Measurements from ENCODE around the gene LMOD3. TPM values are rescaled to one million over a fixed set of nuclear protein-coding genes. Genes with fewer than 3 reads are reported as not detected.

The LMOD3 gene
- 0.26 TPM for polyA plus RNA-seq (2013, experiment 1 of 2; ENCODE audit: insufficient read length)
- 0.40 TPM for polyA plus RNA-seq (2013, experiment 2 of 2; ENCODE audit: insufficient read length)

DNA sequence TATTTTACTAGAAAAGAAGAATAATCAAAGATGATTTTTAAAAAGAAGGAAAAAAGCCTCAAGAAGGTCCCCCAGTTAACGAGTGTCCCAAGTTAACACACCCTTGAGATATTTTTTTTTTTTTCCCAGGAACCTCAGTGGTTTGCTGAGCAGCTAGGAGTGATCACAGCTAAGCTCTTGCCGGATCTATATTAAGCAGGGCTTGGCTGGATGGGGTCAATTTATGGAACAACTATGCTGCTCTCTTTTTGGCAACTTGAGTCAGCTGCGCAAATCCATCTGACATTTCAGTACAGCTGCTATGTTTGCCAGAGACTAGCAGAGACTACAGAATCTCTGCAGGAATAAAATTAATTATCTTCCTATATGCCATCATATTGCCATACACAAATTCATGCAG lies at the start of gene LMOD3:
Gene LMOD3, minus strand, starts transcription at position 193 of the 400 bp plus-strand sequence. CDS start 209 bp downstream, outside the sequence.
- no peak for DNase-seq

DNA sequence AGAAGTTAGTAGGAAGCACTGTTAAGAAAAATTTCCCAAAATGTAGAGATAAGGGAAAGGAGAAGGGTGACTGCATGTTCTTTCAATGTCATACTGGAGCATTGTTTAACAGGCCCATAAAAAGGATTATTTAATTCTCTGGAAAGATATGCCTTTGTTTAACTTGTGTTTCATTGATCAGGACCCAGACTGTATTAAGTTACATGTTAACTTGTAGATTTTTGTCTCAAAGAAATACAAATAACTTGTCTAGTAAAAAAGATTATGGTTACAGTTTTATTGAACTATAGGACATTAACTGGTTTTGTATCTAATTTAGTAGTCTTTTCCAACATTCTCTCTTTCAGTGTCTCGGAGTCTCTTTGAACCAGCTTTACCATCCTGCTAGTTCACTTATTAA lies 49.7 kb upstream of the LMOD3 start:
- DNase-seq: no peak

- no peak for DNase-seq
These were observed 44.1 kb upstream of the LMOD3 start for GRCh38 chr3:69166446-69166845.

- DNase-seq: no peak
These were observed 43.3 kb upstream of the LMOD3 start for GRCh38 chr3:69165744-69166143.

GRCh38 chr3:69164296-69164695 lies 41.9 kb upstream of the LMOD3 start:
- no peak for DNase-seq

DNA sequence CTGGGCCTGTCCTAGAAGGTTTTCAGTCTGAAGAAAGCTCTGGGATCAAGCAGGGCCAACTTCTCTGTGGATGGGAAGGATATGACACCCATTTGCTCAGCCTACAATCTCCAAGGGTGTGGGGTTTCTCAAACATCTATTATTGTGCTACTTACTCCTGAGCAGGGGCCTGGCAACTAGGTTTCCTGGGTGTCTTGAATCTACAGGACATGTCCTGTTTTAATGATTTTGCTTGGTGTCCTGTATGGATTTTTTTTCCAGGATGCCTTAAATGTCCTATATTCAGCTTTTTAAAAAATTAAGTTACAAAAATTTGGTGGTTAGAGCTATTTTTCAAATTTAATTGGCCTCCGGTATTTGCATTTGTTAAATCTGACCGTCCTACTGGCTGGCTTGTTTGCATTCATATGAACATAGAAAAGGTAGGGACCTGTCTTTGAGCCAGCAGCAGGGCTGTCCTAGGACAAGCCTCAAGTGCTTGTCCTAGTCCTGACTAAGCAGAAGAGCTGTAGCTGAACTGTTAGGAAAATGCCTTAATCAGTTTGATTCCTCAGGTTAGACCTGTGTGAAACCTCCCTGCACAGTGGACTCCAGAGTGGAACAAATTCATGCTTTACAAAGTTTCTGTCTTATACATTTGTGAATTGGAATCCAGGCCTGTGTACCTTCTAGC lies 40.0 kb upstream of the LMOD3 start:
- DNase-seq: no peak

- DNase-seq: peak; percentile 49
These were observed 39.4 kb upstream of the LMOD3 start for GRCh38 chr3:69161587-69162307.

DNA sequence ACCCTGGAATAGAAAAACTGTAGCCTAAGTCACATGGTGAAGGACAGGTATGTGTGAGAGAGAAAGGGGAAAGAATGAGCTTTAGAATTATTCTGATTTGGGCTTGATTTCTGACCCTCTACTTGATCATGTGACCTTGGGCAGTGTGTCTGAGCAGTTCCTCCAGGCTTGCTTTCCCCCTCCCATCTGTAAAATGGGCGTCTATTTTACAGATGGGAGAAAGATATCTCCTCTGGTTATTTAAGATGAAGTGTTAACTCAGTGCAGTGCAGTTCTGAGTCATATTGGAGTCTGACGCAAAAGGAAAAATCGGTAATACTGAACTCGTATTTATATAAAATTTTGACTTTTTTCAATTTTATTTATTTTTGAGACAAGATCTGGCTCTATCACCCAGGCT lies 38.1 kb upstream of the LMOD3 start:
- DNase-seq: no peak

GRCh38 chr3:69160107-69160506 lies 37.7 kb upstream of the LMOD3 start:
- DNase-seq: no peak

DNA sequence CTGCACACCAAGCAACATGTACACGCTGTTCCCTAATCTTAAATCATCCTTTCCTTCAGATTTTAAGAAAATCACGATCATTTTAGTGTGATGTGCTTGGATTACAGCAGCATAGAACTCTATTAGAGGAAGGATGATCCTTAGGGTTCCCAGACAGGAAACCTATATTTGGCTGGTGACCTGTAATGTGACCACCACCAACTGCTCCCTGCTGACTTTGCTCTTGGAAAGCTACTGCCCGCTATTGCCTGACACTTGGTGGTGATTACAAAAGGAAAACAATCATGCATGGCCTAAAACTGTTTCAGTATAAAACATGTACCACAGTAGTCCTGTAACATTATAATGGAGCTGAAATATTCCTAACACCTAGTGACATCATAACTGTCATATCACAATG lies 27.2 kb upstream of the LMOD3 start:
- no peak for DNase-seq

GRCh38 chr3:69145688-69146087 lies 23.3 kb upstream of the LMOD3 start:
- DNase-seq: no peak

- DNase-seq: no peak
These were observed 22.3 kb upstream of the LMOD3 start for GRCh38 chr3:69144631-69145245.

GRCh38 chr3:69143612-69144011 lies 21.2 kb upstream of the LMOD3 start:
- peak; percentile 55 for DNase-seq

GRCh38 chr3:69142797-69143454 lies 20.5 kb upstream of the LMOD3 start:
- DNase-seq: no peak

DNA sequence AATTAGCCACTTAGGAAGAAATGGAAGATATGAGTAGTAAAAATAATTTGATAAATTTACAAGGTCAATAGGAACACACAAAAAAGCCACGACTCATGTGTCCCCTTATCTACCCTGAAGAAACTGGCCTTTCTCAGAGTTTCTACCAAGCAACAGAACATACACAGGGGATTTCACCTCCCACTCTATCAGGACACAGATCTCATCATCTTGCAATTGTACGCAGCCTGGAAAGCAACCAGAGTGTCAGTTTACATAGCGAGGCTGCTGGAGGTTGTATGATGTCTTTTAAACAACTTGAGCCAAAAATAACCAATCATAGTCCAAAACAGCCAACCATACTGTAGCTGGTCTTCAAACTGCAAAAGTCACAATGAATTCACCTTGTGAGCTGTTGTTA lies 19.7 kb upstream of the LMOD3 start:
- DNase-seq: no peak

GRCh38 chr3:69141313-69141712 lies 18.9 kb upstream of the LMOD3 start:
- DNase-seq: no peak

- DNase-seq: no peak
These were observed 15.0 kb upstream of the LMOD3 start for GRCh38 chr3:69137412-69137811.

- no peak for DNase-seq
These were observed 14.6 kb upstream of the LMOD3 start for GRCh38 chr3:69137005-69137404.

DNA sequence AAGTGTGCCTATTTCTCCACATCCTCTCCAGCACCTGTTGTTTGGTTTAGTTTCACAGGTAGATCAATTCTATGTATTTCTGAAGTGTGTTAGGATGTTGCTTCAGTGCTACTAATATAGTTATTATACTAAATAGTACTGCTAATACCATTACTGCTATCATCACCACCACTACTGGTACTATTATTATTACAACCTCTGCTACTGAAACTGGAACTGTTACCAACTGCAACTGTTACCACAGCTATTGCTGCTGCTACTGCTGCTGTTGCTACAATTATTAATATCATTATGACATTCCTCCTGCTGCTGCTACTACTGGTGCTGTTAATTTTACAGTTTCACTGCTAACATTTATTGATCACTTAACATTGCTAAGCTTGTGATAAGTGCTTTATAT lies 8.3 kb upstream of the LMOD3 start:
- DNase-seq: no peak

- DNase-seq: peak; percentile 72
These were observed 7.1 kb upstream of the LMOD3 start for GRCh38 chr3:69129531-69129930.

DNA sequence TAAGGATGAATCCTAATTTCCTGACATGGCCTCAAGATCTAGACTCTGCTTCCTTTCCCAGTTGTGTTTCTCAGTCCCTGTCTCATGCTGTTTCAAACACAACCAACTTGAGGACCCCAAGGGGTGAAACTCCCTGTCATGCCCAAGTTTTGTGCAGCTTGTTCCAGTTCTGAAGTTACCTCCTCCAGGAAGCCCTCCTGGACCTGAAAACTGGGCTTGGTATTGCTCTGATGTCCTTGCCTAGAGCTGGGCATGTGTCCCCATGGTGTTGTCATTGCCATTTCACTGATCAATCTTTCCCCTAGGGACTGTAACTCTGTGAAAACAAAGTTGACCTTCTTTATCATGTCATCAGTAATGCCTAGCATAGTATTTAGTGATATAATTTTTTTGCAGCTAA lies 6.1 kb upstream of the LMOD3 start:
- DNase-seq: no peak

- no peak for DNase-seq
These were observed 4.6 kb upstream of the LMOD3 start for GRCh38 chr3:69126999-69127398.

DNA sequence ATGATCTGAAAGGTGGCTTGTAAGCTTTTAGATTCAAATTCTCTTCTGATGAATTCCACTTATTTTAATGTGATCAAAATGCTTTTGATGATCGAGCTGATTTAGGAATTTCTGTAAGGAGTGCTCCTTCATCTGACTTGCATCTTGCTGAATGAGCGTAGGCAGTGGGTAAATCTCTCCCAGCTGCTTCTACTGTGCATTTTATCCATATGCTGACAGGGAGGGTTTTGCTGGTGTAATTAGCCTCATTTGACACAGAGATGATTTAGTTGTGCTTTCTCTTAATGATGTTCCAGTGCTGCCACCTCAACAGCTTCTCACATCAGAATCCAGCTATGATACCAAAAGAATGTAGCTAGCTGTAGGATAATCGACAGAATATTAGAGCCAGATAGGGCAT lies 3.8 kb upstream of the LMOD3 start:
- DNase-seq: no peak
